ENCODE results near the gene BIRC5.
A peak's percentile ranks its signal among the peaks of the same experiment; 100 is the strongest.

BIRC5 gene

DNA sequence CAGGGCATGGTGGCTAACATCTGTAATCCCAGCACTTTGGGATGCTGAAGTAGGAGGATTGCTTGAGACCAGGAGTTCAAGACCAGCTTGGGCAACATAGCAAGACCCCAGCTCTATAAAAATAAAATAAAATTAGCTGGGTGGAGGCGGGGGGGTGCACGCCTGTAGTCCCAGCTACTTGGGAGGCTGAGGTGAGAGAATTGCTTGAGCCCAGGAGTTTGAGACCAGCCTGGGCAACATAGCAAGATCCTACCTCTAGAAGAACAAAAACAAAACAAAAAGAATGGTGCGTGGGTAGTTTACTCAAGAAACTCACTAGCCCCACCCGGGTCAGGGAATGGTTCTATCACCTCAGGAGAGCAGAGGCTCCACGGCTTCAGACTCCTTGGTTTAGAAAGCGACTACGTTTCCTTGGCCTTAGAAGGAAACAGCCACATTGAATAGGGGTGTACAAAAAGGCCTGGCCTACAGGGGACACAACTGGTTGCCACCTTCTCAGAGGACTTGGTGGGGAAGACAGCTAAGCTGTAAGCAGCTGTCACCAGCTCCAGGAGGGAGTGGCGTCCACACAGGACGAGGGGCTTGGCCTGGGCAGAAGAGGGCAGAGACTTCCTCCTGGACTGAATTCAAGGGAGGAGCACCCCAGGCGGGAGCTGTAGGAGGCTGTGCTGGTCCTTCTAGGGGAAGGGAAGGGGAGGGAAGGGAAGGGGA, 27.9 kb upstream of the BIRC5 start:
- no peak for TF ChIP-seq ZFX (IDR thresholded peaks at IDR 0.05)
- TF ChIP-seq, protein P1, sequence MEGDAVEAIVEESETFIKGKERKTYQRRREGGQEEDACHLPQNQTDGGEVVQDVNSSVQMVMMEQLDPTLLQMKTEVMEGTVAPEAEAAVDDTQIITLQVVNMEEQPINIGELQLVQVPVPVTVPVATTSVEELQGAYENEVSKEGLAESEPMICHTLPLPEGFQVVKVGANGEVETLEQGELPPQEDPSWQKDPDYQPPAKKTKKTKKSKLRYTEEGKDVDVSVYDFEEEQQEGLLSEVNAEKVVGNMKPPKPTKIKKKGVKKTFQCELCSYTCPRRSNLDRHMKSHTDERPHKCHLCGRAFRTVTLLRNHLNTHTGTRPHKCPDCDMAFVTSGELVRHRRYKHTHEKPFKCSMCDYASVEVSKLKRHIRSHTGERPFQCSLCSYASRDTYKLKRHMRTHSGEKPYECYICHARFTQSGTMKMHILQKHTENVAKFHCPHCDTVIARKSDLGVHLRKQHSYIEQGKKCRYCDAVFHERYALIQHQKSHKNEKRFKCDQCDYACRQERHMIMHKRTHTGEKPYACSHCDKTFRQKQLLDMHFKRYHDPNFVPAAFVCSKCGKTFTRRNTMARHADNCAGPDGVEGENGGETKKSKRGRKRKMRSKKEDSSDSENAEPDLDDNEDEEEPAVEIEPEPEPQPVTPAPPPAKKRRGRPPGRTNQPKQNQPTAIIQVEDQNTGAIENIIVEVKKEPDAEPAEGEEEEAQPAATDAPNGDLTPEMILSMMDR (conservative IDR thresholded peaks at IDR 0.05) = no peak

GRCh38 chr17:78186692-78187595, 27.1 kb upstream of the BIRC5 start, which contains the start of the genes AFMID and TK1:
Gene AFMID (plus strand): TSS chr17:78187362. CDS start chr17:78187371, 9 bp downstream.
Gene TK1 (minus strand): TSS chr17:78187052. CDS start chr17:78186994, 58 bp downstream.
- peak within 1 kb of the TSS; percentile 92 for H3K27ac ChIP-seq

More for the DNA sequence above, 27.9 kb upstream of the BIRC5 start:
- peak overlapping the region; percentile 92 for H3K27ac ChIP-seq

DNA sequence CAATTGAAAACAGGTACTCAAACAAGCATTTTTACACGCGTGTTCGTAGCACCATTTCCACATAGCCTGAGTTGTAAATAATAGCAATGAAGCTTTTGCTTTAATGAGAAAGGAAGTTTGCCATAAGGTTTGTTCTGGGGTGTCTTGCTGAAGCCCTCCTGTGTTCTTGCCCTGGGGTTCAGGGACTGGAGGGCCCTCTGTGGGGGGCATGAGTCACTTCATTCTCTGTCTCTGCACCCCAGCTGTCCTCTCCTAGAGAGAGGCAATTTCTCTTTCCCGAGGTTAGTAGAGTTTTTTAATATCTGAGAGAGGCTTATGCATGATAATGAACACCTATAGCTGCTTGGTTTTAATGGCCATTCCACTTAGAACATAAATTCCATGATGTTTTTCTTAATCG, 17.3 kb upstream of the BIRC5 start:
- TF ChIP-seq, protein P1 (conservative IDR thresholded peaks at IDR 0.05) = no peak
- no peak for TF ChIP-seq ZFX (IDR thresholded peaks at IDR 0.05)
- no peak overlapping the region for H3K27ac ChIP-seq

More at GRCh38 chr17:78186692-78187595, 27.1 kb upstream of the BIRC5 start, which contains the start of the genes AFMID and TK1:
- TF ChIP-seq, protein P1 (conservative IDR thresholded peaks at IDR 0.05) = no peak; the same call in 1 of the 2 replicates
- no peak for TF ChIP-seq ZFX (IDR thresholded peaks at IDR 0.05)

GRCh38 chr17:78197147-78197832, 16.8 kb upstream of the BIRC5 start:
- TF ChIP-seq, protein P1 (conservative IDR thresholded peaks at IDR 0.05) = no peak
- TF ChIP-seq ZFX (IDR thresholded peaks at IDR 0.05) = no peak

DNA sequence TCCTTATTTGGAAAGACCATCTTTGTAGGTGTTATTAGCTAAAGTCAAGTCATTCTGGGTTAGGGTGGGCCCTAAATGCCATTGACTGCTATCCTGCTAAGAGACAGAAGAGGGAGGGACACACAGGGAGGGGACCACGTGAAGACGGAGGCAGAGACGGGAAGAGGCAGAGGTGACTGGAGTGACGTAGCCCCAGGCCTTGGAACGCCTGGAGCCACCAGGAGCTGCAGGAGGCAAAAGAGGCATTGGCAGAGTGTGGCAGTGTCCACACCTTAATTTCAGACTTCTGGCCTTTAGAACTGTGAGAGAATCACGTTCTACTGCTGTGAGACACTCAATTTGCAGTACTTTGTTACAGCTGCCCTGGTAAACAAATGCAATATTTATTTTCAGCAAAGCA, 13.6 kb upstream of the BIRC5 start:
- TF ChIP-seq, protein P1 (conservative IDR thresholded peaks at IDR 0.05) = no peak
- no peak for TF ChIP-seq ZFX (IDR thresholded peaks at IDR 0.05)
- H3K27ac ChIP-seq = peak overlapping the region; percentile 71

More at GRCh38 chr17:78197147-78197832, 16.8 kb upstream of the BIRC5 start:
- peak overlapping the region; percentile 71; the same call in 1 of the 2 replicates for H3K27ac ChIP-seq

- no peak overlapping the region for H3K27ac ChIP-seq
- no peak for TF ChIP-seq ZFX (IDR thresholded peaks at IDR 0.05)
- TF ChIP-seq, protein P1 (conservative IDR thresholded peaks at IDR 0.05) = no peak
These were observed 11.4 kb upstream of the BIRC5 start for GRCh38 chr17:78202666-78203065.
